Pulmonary artery endothelial cell (primary cell): ENCODE measurements around the gene BSDC1. TPM values are rescaled to one million over a fixed set of nuclear protein-coding genes. Genes with fewer than 3 reads are reported as not detected.

ENCODE experiments used
- DNase-seq: peaks from one replicate; pipeline ENCODE4 v3.0.0-alpha.2; 2011; ENCODE audit warnings: low read depth, low spot score
- total RNA-seq: library from RNA; depleted of rRNA; stranded (reverse); fragments of >200 nt; gene quantifications from 2 replicates; pipeline ENCODE4 v1.2.3, GENCODE V29; 2014

BSDC1 gene
- total RNA-seq, 1 donor from 2014 or later, result 41.3 TPM

DNA sequence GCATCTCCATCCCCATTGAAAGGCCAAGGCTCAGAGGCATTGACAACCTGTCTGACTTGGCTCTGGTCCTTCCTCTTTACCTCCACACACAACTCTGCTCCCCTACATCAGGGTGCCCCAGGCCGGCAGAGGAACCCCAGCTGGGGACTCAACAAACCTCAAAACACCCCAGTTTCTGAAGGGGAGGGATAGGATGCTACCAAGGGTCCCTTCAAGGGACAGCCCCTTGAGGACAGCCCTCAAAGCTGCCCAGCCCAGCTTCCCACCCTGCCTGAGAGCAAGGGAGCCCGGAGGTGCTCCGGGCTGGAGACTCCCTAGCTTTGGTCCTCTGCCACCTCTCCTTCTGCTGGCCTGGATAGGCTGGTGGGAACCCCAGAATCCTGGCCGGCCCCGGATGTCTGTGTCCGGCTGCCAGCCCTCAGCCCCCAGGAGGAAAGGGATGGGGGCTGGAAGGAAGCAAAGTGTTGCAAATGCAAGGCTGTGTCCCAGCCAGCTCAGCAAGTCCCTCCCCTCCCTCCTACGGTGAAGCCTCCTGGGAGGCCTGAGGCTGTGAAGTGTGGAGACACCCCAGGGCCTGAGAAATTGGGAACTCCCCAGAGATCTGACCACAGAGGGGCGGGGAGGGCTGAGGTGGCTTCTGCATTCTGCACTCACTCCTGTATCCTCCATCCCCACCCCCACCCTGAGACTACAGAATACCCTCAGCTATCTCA is 57.1 kb downstream of the BSDC1 start:
- DNase-seq, result no peak

DNA sequence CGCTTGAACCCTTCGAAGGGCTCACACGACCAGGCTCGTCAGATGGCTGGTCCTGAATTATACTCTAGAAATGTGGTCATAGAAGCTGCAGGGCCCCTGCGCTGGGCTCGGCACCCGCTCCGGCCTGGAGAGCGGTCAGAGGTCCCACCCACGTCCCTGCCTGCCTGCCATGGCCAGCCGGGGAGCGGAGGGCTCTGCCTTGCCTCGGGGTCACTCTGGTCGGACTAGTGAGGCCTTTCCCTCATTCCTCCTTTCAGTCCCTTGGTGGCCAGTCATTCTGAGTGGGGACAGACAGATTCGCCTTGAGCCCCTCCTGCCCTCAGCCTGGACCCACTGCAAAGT is 57.7 kb downstream of the BSDC1 start:
- no peak for DNase-seq

DNA sequence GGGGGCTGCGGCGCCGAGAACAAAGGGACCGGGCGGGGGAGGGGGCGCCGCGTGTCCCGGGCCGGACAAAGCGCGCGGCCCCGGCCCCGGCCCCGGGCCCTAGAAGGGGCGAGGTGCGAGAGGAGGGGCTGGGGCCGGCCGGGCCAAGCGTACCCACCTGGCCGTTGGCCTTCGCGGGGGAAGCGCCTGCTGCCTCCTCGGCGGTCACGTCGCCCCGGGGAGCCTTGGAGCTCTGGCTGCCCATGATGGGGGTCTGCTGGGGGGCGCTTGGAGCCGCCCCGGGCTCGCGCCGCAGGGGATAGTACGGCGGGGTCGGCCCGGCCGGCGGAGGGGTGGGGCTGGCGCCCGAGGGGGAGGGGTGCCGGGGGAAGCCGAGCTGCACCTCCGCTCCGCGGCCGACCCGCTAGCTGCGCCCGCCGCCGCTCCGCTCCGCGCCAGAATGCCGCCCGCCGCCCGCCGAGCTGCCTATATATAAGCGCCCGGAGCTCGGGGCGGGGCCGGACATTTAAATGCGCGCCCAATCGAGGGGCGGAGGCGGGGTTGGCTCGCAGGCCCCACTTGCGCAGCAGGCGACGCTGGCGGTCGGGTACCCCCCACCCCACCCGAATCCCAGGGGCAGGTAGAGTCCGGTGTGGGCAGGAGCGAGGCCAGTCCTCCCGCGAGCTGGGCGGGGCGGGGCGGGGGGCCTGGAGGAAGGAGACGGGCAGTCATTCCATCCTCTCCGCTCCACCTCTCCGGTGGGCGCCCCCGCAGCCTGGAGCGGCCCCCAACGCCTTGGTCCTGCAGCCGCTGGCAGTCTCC is 58.3 kb downstream of the BSDC1 start, which contains the start of gene MARCKSL1:
TSS of gene MARCKSL1 (minus strand) at position 444 of the 801 bp plus-strand sequence. CDS start at position 244, 200 bp downstream.
- no peak for DNase-seq

DNA sequence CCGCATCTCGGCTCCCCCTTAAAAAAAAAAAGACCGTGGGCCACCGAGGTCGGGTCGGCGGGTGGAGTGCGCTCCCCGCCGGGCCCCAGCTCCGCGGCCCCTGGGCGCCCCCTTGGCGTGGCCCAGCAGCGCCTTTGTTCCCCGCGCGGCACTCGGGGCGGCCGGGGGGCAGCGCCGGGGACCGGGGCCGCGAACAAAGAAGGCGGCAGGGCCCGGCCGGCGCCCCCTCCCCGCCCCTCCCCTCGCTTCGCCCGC is 58.8 kb downstream of the BSDC1 start:
- no peak for DNase-seq

- no peak for DNase-seq
Measured at GRCh38 chr1:32334864-32335534, 59.2 kb downstream of the BSDC1 start.

GRCh38 chr1:32334274-32334861 is 59.9 kb downstream of the BSDC1 start:
- no peak for DNase-seq

- DNase-seq, result no peak
Measured at GRCh38 chr1:32333251-32333963, 60.8 kb downstream of the BSDC1 start.

DNA sequence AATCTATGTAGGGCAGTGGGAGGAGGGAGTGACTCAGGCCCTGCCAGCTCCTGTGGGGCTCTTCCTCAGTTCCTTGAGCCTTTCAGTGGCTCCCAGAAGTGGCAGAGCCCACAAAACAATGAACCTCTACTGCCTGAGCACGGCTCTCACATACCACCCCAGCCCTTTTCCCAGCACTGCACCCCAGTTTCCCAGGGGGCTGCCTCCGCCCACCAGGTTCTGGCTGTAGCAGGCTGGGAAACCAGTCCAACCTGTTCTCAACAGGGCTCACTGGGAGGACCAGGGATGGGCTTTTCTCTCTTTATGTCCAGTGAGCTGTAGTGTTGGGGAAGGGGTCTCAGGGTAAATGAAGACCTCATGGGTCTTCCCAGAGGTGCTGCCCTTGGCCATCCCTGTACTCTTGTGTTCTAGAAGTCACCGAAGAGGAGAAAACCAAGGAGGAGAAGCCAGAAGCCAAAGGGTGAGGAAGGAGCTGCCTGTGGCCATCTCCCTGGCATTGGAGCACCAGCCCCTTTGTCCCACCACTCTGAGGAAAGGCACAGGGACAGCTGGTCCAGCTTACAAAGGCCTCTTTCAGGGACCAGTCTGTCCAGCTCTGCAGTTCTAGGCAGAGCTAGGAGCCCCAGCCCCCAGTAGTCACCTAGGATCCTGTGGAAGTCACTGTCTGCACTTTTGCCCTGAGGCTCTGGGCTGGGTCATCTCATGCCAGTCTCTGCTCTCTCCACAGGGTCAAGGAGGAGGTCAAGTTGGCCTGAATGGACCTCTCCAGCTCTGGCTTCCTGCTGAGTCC is 61.8 kb downstream of the BSDC1 start:
- DNase-seq, result no peak

DNA sequence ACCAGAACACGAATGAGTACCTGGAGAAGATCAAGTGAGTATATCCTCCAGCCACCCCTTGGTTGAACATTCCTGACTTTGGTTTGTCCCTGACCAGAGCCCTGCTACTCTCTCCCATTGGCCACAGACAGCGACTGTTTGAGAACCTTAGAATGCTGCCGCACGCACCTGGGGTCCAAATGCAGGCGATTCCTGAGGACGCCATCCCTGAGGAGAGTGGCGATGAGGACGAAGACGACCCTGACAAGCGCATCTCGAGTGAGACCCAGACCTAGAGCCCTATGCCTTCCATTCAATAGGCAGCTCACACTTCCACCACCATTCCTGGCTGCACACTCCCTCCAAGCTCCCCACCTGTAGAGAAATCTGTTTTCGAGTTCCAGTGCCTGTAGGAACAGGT is 62.7 kb downstream of the BSDC1 start:
- no peak for DNase-seq

DNA sequence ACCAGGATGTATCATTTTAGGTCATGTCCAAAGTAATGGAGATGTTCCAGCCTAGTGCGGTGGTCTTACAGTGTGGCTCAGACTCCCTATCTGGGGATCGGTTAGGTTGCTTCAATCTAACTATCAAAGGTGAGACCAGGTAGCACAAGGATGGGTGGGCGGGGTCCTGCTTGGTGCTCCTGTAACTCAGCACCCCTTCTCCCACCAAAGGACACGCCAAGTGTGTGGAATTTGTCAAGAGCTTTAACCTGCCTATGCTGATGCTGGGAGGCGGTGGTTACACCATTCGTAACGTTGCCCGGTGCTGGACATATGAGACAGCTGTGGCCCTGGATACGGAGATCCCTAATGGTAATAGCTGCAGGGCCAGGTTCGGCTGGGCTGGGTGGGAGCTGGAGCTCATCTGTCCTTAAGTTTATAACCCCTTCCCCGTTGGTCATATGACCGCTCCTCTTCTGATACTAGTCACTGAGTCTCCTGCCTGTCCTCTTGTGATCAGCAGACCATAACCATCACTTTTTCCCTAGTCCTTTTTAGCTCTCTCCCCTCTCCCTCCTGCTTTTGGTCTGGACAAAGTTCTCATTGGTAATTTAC is 63.6 kb downstream of the BSDC1 start:
- DNase-seq, result no peak

- DNase-seq, result no peak
Measured at GRCh38 chr1:32329931-32330466, 64.2 kb downstream of the BSDC1 start.

DNA sequence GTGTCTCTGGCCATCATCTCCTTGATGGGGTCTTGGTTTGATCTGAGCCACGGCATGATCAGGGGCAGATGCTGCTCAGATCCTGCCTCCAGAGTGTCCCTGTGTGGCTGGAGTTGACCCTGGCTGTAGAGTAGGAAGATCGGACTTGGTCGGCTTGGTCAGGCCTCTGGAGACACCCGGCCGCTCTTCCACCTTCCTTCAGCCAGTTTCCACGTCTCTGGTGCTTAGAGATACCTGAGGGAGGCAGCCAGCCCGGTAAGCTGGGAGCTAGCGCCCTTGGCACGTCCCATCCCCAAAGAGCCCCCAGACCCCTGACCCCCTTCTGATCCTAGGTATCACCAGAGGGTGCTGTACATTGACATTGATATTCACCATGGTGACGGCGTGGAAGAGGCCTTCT is 67.0 kb downstream of the BSDC1 start:
- DNase-seq, result no peak

- DNase-seq, result no peak
Measured at GRCh38 chr1:32321712-32322291, 72.4 kb downstream of the BSDC1 start.

DNA sequence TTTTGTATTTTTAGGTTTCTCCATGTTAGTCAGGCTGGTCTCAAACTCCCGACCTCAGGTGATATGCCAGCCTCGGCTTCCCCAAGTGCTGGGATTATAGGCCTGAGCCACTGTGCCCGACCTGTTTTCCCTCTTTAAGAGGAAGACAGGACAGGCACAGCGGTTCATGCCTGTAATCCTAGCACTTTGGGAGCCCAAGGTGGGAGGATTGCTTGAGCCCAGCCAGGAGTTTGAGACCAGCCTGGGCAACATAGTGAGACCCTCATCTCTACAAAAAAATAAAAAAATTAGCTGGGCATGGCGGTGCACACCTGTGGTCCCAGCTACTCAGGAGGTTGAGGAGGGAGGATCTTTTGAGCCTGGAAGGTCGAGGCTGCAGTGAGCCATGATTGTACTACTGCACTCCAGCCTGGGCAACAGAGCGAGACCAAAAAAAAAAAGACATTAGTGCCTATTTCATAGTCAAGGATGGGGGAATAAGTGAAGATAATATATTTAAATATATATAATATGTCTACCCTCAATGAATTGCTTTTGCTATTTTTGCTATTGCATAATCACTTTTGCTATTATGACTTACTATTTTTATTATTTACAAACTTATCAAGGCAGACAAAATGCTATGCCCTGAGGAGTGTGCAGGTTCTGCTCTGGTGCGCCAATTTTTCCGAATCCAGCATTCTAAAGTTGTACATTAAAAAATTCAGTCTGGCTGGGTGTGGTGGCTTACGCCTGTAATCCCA is 75.9 kb downstream of the BSDC1 start:
- no peak for DNase-seq

- no peak for DNase-seq
Measured at GRCh38 chr1:32316903-32317277, 77.4 kb downstream of the BSDC1 start.
